LNCAP (cell line): ENCODE data around the gene GOLGA7B.

Source experiments
- TF ChIP-seq, protein P1 (sequence below): fragments of 450-650 bp; IDR thresholded peaks from 2 replicates; pipeline ENCODE4 v1.5.1; 2017; ENCODE audit warnings: mild to moderate bottlenecking

The GOLGA7B gene

DNA sequence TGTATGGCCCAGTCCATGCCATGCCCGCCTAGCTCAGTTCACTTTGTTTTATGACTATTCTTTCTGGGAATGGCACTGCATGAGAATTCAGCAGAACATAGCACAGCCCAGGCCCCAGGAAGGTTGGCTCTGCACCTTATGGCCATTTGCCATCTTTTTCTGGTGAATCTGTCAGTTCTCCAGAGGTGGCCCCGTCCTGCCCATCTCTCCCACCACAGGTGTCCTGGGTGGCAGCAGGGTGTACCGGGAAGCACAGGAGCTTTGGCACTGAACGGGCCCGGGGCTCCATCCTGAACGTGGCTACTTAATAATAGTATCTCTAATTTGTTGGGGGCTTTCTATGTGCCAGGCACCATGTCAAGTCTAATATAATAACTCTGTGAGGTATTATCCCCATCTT is 24.7 kb downstream of the GOLGA7B start:
- TF ChIP-seq, protein P1, sequence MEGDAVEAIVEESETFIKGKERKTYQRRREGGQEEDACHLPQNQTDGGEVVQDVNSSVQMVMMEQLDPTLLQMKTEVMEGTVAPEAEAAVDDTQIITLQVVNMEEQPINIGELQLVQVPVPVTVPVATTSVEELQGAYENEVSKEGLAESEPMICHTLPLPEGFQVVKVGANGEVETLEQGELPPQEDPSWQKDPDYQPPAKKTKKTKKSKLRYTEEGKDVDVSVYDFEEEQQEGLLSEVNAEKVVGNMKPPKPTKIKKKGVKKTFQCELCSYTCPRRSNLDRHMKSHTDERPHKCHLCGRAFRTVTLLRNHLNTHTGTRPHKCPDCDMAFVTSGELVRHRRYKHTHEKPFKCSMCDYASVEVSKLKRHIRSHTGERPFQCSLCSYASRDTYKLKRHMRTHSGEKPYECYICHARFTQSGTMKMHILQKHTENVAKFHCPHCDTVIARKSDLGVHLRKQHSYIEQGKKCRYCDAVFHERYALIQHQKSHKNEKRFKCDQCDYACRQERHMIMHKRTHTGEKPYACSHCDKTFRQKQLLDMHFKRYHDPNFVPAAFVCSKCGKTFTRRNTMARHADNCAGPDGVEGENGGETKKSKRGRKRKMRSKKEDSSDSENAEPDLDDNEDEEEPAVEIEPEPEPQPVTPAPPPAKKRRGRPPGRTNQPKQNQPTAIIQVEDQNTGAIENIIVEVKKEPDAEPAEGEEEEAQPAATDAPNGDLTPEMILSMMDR: no peak

DNA sequence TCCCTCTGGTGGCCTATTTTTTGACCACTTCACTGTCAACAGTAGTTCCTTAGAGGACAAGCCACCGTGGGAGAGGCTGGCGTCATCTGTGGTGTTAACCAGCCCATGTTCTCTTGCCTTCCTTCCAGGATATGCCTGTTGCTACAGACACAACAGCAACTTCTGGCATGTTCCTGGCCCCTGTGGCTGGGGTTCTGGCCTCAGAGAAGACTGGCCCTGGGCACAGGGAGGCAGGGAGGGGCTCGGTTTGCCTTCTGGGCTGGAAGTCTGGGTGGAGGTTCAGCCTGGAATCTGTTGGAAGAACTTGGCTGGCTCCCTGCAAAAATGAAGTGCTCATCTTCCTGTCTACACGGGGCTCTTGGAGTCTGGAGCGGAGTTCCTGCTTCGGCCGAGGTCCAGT is 25.7 kb downstream of the GOLGA7B start:
- TF ChIP-seq, protein P1: no peak

DNA sequence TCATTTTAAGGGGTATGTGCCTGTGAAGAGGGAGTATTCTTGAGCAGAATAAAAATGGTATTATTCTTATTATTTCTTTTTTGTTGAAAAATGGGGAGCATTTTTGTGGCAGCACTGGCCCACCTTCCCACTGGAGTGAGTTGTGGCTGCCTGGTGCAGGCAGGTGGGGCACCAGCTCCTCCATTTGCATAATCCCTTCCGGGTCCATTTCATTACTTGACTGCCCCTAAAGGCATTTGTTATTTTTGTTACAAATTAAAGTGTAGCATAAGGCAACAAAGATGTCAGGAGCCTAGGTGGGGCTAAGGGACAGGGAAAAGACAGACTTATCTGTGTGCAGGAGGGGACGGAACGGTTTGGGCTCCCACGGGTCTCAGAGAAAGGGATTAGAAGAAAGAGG is 26.8 kb downstream of the GOLGA7B start:
- TF ChIP-seq, protein P1: no peak

DNA sequence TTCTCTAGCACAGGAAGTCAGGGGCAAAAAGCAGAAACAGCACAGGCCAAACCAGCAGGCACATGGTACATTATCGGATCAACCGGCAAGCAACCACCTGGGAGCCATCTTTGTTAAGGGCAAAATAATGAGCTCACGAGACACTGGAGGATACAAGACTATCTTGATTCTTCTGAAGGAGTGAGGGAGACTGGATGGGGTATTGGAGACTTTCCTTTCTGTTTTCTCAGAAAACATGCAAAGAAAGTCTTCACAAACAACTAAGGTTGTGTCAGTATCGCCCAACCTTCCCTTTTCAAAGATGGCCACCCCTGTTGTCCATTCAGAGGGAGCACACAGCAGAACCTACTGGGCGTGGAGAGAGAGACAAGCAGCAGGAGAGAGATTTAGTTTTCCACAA is 29.6 kb downstream of the GOLGA7B start:
- TF ChIP-seq, protein P1: no peak

DNA sequence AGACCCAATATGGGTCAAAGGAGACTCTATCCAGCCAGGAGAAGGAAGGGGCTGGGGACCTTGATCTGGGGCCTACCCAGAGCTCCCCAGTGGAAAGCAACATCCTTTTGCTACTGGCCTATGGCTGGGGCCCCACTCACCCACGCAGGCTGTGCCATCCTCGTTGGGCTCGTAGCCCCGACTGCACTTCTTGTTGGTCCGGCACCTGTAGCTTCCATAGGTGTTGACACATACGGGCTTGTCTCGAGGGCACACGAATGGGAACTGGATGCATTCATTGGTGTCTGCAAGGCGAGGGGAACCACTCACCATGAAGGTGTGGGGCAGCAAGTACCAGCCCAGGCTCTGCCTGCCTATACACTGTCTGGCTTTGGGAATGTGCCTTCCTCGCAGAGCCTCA is 30.5 kb downstream of the GOLGA7B start:
- TF ChIP-seq, protein P1: no peak

DNA sequence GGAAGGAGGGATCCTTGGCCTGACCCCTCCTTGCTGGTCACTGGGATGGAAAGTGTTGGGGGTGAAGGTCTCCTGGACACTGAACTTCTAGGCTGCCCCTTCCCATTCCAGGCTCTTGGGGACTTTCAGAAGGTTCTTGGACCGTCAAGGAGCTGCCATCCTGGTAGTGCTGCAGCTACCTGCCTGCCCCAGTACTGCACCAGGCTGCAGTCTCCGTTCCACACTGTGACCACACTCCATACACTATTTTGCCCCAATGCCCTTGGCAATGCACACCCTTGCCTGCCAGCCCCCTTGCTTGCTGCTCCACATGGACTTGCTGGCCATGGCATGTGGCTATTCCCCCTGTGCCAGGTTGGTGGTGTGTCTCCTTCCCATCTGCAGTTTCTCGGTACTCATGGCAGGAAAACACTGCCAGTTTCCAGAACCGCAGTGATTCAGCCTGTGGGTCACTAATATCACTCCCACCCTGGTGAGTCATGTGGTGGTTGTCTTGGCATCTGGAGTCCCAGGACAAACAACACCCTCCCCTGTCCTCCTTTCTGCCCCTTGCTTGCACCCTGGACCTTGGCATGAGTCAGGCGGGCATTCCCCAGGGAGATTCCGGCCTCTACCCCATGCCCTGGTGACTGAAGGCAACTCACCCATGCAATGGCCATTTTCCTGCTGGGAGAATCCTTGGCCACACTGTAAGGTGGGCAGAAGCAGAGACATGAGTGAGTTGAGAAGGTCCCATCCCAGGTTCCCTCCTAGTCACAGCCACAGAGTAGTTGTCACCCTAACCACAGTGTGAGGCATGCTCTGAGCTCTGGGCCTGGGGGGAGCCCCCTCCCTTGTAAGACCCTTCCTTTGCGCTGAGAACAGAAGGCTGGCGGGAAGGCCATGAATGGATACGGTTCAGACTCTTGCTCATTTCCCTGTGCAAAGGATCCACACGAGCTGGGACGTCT is 32.8 kb downstream of the GOLGA7B start:
- TF ChIP-seq, protein P1: no peak

DNA sequence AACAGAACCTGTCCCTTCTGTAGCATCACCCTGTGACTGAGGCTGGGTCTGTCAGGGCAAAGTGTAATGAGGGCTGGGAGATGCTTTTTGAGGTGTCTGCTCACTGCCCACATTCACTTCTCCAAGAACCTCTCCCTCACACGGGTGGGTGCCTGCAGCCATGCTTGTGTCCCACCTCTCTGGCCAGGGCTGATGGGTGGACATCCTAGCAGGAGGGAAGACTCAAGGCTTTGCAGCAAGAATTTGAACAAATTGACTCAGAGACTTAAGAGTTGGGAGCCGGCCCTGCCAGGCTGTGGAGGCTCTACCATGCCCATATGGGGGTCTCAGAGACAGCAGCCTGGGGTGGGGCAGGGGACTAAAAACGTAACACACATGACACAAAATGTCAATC is 33.4 kb downstream of the GOLGA7B start:
- TF ChIP-seq, protein P1: no peak
